ENCODE results near the gene BEX4.

DNA sequence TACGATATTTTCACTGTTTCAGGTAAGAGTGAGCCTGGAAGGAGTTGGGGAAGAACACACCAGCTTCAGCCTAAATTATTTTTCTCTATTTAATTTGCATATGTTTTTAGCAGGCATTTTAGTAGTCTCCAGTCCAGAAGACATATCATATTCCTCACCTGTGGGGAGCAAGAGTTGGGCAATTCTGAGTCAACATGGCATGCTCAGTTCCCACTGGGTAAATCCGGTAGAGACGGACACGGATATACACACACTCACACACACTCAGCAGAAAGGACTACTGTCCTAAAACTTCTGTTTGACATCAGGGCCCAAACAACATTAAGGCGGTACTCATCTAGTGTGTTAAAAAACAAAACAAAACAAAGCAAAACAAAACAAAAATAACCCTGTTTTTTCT lies 4.9 kb upstream of the BEX4 start:
- TF ChIP-seq, protein P1, sequence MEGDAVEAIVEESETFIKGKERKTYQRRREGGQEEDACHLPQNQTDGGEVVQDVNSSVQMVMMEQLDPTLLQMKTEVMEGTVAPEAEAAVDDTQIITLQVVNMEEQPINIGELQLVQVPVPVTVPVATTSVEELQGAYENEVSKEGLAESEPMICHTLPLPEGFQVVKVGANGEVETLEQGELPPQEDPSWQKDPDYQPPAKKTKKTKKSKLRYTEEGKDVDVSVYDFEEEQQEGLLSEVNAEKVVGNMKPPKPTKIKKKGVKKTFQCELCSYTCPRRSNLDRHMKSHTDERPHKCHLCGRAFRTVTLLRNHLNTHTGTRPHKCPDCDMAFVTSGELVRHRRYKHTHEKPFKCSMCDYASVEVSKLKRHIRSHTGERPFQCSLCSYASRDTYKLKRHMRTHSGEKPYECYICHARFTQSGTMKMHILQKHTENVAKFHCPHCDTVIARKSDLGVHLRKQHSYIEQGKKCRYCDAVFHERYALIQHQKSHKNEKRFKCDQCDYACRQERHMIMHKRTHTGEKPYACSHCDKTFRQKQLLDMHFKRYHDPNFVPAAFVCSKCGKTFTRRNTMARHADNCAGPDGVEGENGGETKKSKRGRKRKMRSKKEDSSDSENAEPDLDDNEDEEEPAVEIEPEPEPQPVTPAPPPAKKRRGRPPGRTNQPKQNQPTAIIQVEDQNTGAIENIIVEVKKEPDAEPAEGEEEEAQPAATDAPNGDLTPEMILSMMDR (IDR thresholded peaks at IDR 0.05) = no peak
- no peak for TF ChIP-seq POLR2A (IDR thresholded peaks at IDR 0.05)

Data from testis (tissue), 2 donors.